SIG-M5 treated with dmso at 0.1 percent for 504 hours (cell line): ENCODE results near the gene ALPP.

Experiments
- DNase-seq: peaks from one replicate; lab custom pipeline; 2025; ENCODE audit not compliant: unreplicated experiment; lab: John Stamatoyannopoulos, UW

ALPP gene

GRCh38 chr2:232340171-232340935, 38.2 kb upstream of the ALPP start:
- DNase-seq = no peak

- DNase-seq = no peak
Observed at GRCh38 chr2:232341061-232341738, 37.4 kb upstream of the ALPP start.

GRCh38 chr2:232341739-232342126, 36.8 kb upstream of the ALPP start:
- DNase-seq = no peak

- DNase-seq = no peak
Observed at GRCh38 chr2:232342635-232343565, 35.7 kb upstream of the ALPP start.

GRCh38 chr2:232343821-232344220, 34.7 kb upstream of the ALPP start:
- DNase-seq = no peak

GRCh38 chr2:232345251-232345650, 33.3 kb upstream of the ALPP start:
- no peak for DNase-seq

GRCh38 chr2:232347369-232347768, 31.2 kb upstream of the ALPP start:
- no peak for DNase-seq

- no peak for DNase-seq
Observed at GRCh38 chr2:232348936-232349335, 29.6 kb upstream of the ALPP start.

GRCh38 chr2:232349546-232349945, 29.0 kb upstream of the ALPP start:
- DNase-seq = no peak

GRCh38 chr2:232349946-232350635, 28.5 kb upstream of the ALPP start:
- DNase-seq = no peak

- no peak for DNase-seq
Observed at GRCh38 chr2:232350804-232351685, 27.5 kb upstream of the ALPP start.

- DNase-seq = no peak
Observed at GRCh38 chr2:232351686-232352510, 26.7 kb upstream of the ALPP start.

GRCh38 chr2:232352511-232353091, 25.9 kb upstream of the ALPP start:
- DNase-seq = no peak

GRCh38 chr2:232353096-232353495, 25.5 kb upstream of the ALPP start:
- no peak for DNase-seq

- no peak for DNase-seq
Observed at GRCh38 chr2:232353660-232354059, 24.9 kb upstream of the ALPP start.

GRCh38 chr2:232354069-232354468, 24.5 kb upstream of the ALPP start:
- DNase-seq = no peak

- DNase-seq = no peak
Observed at GRCh38 chr2:232361646-232362045, 16.9 kb upstream of the ALPP start.

GRCh38 chr2:232362174-232362900, 16.2 kb upstream of the ALPP start:
- no peak for DNase-seq
